ENCODE results near the gene MRS2.

MRS2 gene

DNA sequence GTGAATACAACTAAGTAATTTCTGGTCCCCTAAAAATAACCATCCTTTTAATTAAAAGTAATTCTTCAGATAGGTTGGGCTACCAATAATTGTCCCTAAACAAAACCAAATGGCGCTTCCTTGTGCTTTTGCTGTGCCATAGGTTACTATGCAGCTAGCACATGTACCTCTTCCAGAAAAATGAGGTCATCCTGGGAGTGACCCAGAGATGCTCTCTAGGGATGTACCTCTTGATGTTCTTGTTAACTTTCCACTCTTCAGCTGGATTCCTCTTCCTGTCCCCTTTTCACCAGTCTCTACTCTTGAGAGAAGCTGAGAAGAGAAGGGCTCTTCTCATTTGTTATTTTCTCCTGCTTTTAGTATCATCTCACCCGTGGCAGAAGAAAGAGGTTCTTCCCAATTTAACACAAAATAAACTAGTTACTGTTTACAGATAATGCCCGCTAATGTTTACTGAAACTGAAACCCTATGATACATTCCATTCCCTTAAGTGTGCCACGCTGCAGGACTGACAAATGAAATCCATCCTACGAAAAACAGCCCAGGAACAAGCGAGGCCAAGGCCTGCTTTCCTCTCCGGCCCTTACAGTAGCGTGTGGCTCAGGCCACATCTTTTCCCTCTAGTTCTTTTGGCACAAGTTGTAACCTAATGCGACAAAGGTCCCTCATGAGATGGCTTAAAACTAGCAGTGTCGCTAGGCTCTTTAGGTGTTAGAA, 24.2 kb downstream of the MRS2 start:
- Histone ChIP-seq H3K4me1 (ENCODE audit: control insufficient read depth, insufficient read depth, low read depth, low read length) (peaks cover 5% of the 10 kb centered on the region), H2BK120ac (ENCODE audit: low read depth, low read length) (no peak overlapping the region), H3K27ac (ENCODE audit: low read length, poor library complexity, severe bottlenecking) (peak overlapping the region; percentile 2), H3K9ac (ENCODE audit: low read length) (no peak overlapping the region), H3K14ac (ENCODE audit: low read length in 2 of 2) (no peak overlapping the region), H2AK5ac (ENCODE audit: low read length, severe bottlenecking) (no peak overlapping the region), H4K91ac (ENCODE audit: low read length) (no peak overlapping the region), H2AFZ (ENCODE audit: low read depth, low read length) (no peak overlapping the region), H2BK5ac (ENCODE audit: low read depth, low read length, poor library complexity, severe bottlenecking) (no peak overlapping the region), H3K4me2 (ENCODE audit: low read length, poor library complexity, severe bottlenecking) (no peak overlapping the region), H3K36me3 (ENCODE audit: control insufficient read depth in 1 of 2, insufficient read depth in 2 of 2, low read depth in 1 of 2, low read length in 2 of 2) (peaks cover 13 to 51% of the 10 kb centered on the region in 2 experiments), H3K79me1 (replicated peaks; ENCODE audit: low read length, poor library complexity, severe bottlenecking) (peaks cover 4% of the 10 kb centered on the region), H3K27me3 (ENCODE audit: control insufficient read depth in 1 of 2, insufficient read depth in 1 of 2, low read length in 2 of 2) (no peaks in the 10 kb centered on the region), H2BK15ac (ENCODE audit: low read depth, poor library complexity, severe bottlenecking) (no peak overlapping the region), H3K23ac (ENCODE audit: low read length in 2 of 2) (no peak overlapping the region), H3K4ac (ENCODE audit: low read depth in 1 of 2, low read length in 2 of 2) (no peak overlapping the region), H3K9me3 (ENCODE audit: control insufficient read depth, low read length) (no peaks in the 10 kb centered on the region), H2BK12ac (ENCODE audit: low read length in 2 of 2) (no peak overlapping the region), H4K8ac (ENCODE audit: low read length) (no peak overlapping the region), H3K4me3 (ENCODE audit: insufficient read depth in 1 of 2, low read depth in 1 of 2, low read length in 2 of 2) (no peak overlapping the region), H3K18ac (ENCODE audit: low read depth in 1 of 2, low read length in 2 of 2) (no peak overlapping the region)
- WGBS, result 69% methylated on average over 10 of the region's 10 CpGs
- DNase-seq, result peak; percentile 24

DNA sequence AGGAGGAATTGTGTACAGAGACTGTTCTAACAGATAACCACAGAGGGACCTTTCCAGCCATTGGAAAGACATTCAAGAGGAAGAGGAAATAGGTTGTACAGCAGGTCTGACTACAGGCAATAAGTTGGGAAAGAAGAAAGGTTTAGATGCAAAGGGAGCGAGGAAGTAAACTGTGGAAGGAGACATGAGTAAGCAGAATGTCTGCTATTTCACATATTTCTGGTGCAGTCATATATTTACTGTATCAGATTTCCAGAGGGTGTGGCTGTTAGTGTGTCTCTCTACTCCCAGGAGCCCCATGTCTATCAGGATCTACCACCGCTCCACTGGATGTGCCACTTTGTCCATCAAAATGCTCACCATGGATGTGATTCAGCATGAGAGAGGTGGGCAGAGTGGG, 25.9 kb downstream of the MRS2 start:
- Histone ChIP-seq H3K27ac (ENCODE audit: low read length, poor library complexity, severe bottlenecking) (peak overlapping the region; percentile 82), H3K4me2 (ENCODE audit: low read length, poor library complexity, severe bottlenecking) (no peak overlapping the region), H2AK5ac (ENCODE audit: low read length, severe bottlenecking) (peak overlapping the region; percentile 90), H3K9me3 (ENCODE audit: control insufficient read depth, low read length) (no peaks in the 10 kb centered on the region), H3K14ac (ENCODE audit: low read length in 2 of 2) (peak overlapping the region in 1 of 2 experiments; percentile 36), H3K18ac (ENCODE audit: low read depth in 1 of 2, low read length in 2 of 2) (no peak overlapping the region), H3K23ac (ENCODE audit: low read length in 2 of 2) (no peak overlapping the region), H2BK15ac (ENCODE audit: low read depth, poor library complexity, severe bottlenecking) (no peak overlapping the region), H2BK120ac (ENCODE audit: low read depth, low read length) (no peak overlapping the region), H3K79me1 (replicated peaks; ENCODE audit: low read length, poor library complexity, severe bottlenecking) (no peaks in the 10 kb centered on the region), H3K4me3 (ENCODE audit: insufficient read depth in 1 of 2, low read depth in 1 of 2, low read length in 2 of 2) (no peak overlapping the region), H4K8ac (ENCODE audit: low read length) (no peak overlapping the region), H3K27me3 (ENCODE audit: control insufficient read depth in 1 of 2, insufficient read depth in 1 of 2, low read length in 2 of 2) (no peaks in the 10 kb centered on the region), H3K9ac (ENCODE audit: low read length) (no peak overlapping the region), H2BK12ac (ENCODE audit: low read length in 2 of 2) (no peak overlapping the region), H2AFZ (ENCODE audit: low read depth, low read length) (no peak overlapping the region), H3K4me1 (ENCODE audit: control insufficient read depth, insufficient read depth, low read depth, low read length) (peaks cover 4% of the 10 kb centered on the region), H4K91ac (ENCODE audit: low read length) (peak overlapping the region; percentile 65), H3K4ac (ENCODE audit: low read depth in 1 of 2, low read length in 2 of 2) (no peak overlapping the region), H2BK5ac (ENCODE audit: low read depth, low read length, poor library complexity, severe bottlenecking) (no peak overlapping the region), H3K36me3 (ENCODE audit: control insufficient read depth in 1 of 2, insufficient read depth in 2 of 2, low read depth in 1 of 2, low read length in 2 of 2) (peaks cover 9 to 34% of the 10 kb centered on the region in 2 experiments)
- peak; percentile 32 for DNase-seq
- 95% methylated on average over 2 of the region's 2 CpGs for WGBS

DNA sequence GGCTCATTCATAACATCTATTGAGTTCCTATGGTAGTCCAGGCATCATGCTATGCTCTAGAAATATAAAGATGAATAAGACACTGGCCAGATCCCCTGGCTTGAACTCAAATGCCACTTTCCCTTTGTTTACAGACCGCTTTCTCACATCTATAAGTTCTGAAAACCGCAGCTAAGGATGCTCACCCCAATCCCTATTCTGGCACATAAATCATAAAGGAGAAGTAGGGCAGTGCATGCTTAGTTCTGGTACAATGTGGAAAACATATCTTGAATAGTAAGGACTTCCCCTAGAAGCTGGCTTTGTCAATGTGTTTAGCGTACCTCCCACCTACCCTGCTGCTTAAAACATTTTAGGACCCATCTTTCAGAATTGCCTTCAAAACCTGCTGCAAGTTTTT, 26.4 kb downstream of the MRS2 start:
- H3K4ac ChIP-seq (ENCODE audit: low read depth in 1 of 2, low read length in 2 of 2), result no peak overlapping the region
- H3K36me3 ChIP-seq (ENCODE audit: control insufficient read depth in 1 of 2, insufficient read depth in 2 of 2, low read depth in 1 of 2, low read length in 2 of 2), result peaks cover 9 to 29% of the 10 kb centered on the region in 2 experiments
- no peak overlapping the region for H2AFZ ChIP-seq (ENCODE audit: low read depth, low read length)
- peak overlapping the region; percentile 82 for H3K27ac ChIP-seq (ENCODE audit: low read length, poor library complexity, severe bottlenecking)
- no peaks in the 10 kb centered on the region for H3K79me1 ChIP-seq (replicated peaks; ENCODE audit: low read length, poor library complexity, severe bottlenecking)
- no peak overlapping the region for H3K14ac ChIP-seq (ENCODE audit: low read length in 2 of 2)
- no peak overlapping the region for H2BK12ac ChIP-seq (ENCODE audit: low read length in 2 of 2)
- H2BK15ac ChIP-seq (ENCODE audit: low read depth, poor library complexity, severe bottlenecking), result no peak overlapping the region
- no peak overlapping the region for H2BK120ac ChIP-seq (ENCODE audit: low read depth, low read length)
- H2BK5ac ChIP-seq (ENCODE audit: low read depth, low read length, poor library complexity, severe bottlenecking), result no peak overlapping the region
- H3K27me3 ChIP-seq (ENCODE audit: control insufficient read depth in 1 of 2, insufficient read depth in 1 of 2, low read length in 2 of 2), result no peaks in the 10 kb centered on the region
- peaks cover 4% of the 10 kb centered on the region for H3K4me1 ChIP-seq (ENCODE audit: control insufficient read depth, insufficient read depth, low read depth, low read length)
- H4K91ac ChIP-seq (ENCODE audit: low read length), result no peak overlapping the region
- no peak overlapping the region for H3K23ac ChIP-seq (ENCODE audit: low read length in 2 of 2)
- H2AK5ac ChIP-seq (ENCODE audit: low read length, severe bottlenecking), result peak overlapping the region; percentile 90
- no peak overlapping the region for H3K9ac ChIP-seq (ENCODE audit: low read length)
- no peak for DNase-seq
- no peaks in the 10 kb centered on the region for H3K9me3 ChIP-seq (ENCODE audit: control insufficient read depth, low read length)
- no peak overlapping the region for H3K4me3 ChIP-seq (ENCODE audit: insufficient read depth in 1 of 2, low read depth in 1 of 2, low read length in 2 of 2)
- H3K18ac ChIP-seq (ENCODE audit: low read depth in 1 of 2, low read length in 2 of 2), result no peak overlapping the region
- 95% methylated on average over 1 of the region's 3 CpGs for WGBS
- H4K8ac ChIP-seq (ENCODE audit: low read length), result no peak overlapping the region
- H3K4me2 ChIP-seq (ENCODE audit: low read length, poor library complexity, severe bottlenecking), result no peak overlapping the region

DNA sequence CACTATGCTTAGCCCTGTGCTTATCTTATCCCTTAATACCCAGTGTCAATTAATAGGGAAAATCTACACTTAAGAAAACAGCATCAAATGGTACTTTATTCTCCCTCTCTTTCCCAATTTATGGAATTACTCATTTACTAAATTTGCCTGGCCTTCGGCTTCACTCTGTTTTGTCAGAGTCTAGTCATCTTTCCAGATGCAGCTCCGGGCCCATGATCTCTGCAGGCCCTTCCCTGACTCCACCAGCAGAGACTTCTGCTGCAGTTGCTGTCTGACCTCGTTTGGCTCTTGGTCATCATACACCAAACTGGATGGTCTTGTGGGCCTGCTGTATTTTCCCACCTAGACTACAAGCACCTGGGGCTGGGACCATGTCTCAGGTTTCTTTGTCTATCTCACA, 27.4 kb downstream of the MRS2 start:
- Histone ChIP-seq H3K9ac (ENCODE audit: low read length) (peak overlapping the region; percentile 42), H3K14ac (ENCODE audit: low read length in 2 of 2) (no peak overlapping the region), H2AK5ac (ENCODE audit: low read length, severe bottlenecking) (peak overlapping the region; percentile 16), H2BK12ac (ENCODE audit: low read length in 2 of 2) (no peak overlapping the region), H3K36me3 (ENCODE audit: control insufficient read depth in 1 of 2, insufficient read depth in 2 of 2, low read depth in 1 of 2, low read length in 2 of 2) (peaks cover 5 to 19% of the 10 kb centered on the region in 2 experiments), H3K79me1 (replicated peaks; ENCODE audit: low read length, poor library complexity, severe bottlenecking) (no peaks in the 10 kb centered on the region), H3K18ac (ENCODE audit: low read depth in 1 of 2, low read length in 2 of 2) (no peak overlapping the region), H2BK15ac (ENCODE audit: low read depth, poor library complexity, severe bottlenecking) (no peak overlapping the region), H2AFZ (ENCODE audit: low read depth, low read length) (no peak overlapping the region), H2BK120ac (ENCODE audit: low read depth, low read length) (no peak overlapping the region), H3K4ac (ENCODE audit: low read depth in 1 of 2, low read length in 2 of 2) (no peak overlapping the region), H3K4me2 (ENCODE audit: low read length, poor library complexity, severe bottlenecking) (no peak overlapping the region), H3K4me3 (ENCODE audit: insufficient read depth in 1 of 2, low read depth in 1 of 2, low read length in 2 of 2) (no peak overlapping the region), H4K91ac (ENCODE audit: low read length) (no peak overlapping the region), H3K27me3 (ENCODE audit: control insufficient read depth in 1 of 2, insufficient read depth in 1 of 2, low read length in 2 of 2) (no peaks in the 10 kb centered on the region), H4K8ac (ENCODE audit: low read length) (no peak overlapping the region), H2BK5ac (ENCODE audit: low read depth, low read length, poor library complexity, severe bottlenecking) (no peak overlapping the region), H3K9me3 (ENCODE audit: control insufficient read depth, low read length) (no peaks in the 10 kb centered on the region), H3K4me1 (ENCODE audit: control insufficient read depth, insufficient read depth, low read depth, low read length) (peaks cover 2% of the 10 kb centered on the region), H3K23ac (ENCODE audit: low read length in 2 of 2) (no peak overlapping the region), H3K27ac (ENCODE audit: low read length, poor library complexity, severe bottlenecking) (no peak overlapping the region)
- 71% methylated on average over 3 of the region's 3 CpGs for WGBS
- DNase-seq, result no peak

Measured in mesenchymal stem cell (in vitro differentiated cells and primary cell).